Uterus (tissue), 4 donors: ENCODE data around the gene PDLIM5. TPM values are rescaled to one million over a fixed set of nuclear protein-coding genes. Genes with fewer than 3 reads are reported as not detected.

Experiments
- DNase-seq, 2 donors: peaks; one replicate each; pipeline ENCODE4 v3.0.0-alpha.2; 2019 to 2020
- H3K27ac ChIP-seq, 2 donors: fragments of 200-600 bp; sonication (generic); 1 replicate in 1 of 2; 2 replicates in 1 of 2; pipeline ENCODE4 v1.5.1; 2016 to 2018
- H3K27me3 ChIP-seq, 2 donors: fragments of 200-600 bp; sonication (generic); one replicate each; pipeline ENCODE4 v1.5.1; 2018 to 2019; ENCODE audit warnings: control low read depth in 1 of 2
- H3K36me3 ChIP-seq, 2 donors: fragments of 200-600 bp; sonication (generic); one replicate each; pipeline ENCODE4 v1.5.1; 2019; ENCODE audit warnings: control low read depth in 1 of 2
- H3K4me1 ChIP-seq, 2 donors: fragments of 200-600 bp; sonication (generic); one replicate each; pipeline ENCODE4 v1.5.1; 2018 to 2019; ENCODE audit warnings: control low read depth in 1 of 2
- H3K4me3 ChIP-seq, 2 donors: fragments of 200-600 bp; sonication (generic); 1 replicate in 1 of 2; 2 replicates in 1 of 2; pipeline ENCODE4 v1.5.1; 2018 to 2019; ENCODE audit warnings: mild to moderate bottlenecking in 1 of 2
- H3K9me3 ChIP-seq, 2 donors: fragments of 200-600 bp; sonication (generic); one replicate each; pipeline ENCODE4 v1.5.1; 2019; ENCODE audit warnings: control low read depth in 1 of 2
- POLR2A ChIP-seq, 2 donors: fragments of 450-650 bp; IDR thresholded peaks; one replicate each; pipeline ENCODE4 v1.6.1; 2016; ENCODE audit warnings: antibody characterized with exemption in 2 of 2, mild to moderate bottlenecking in 1 of 2, moderate library complexity in 1 of 2
- intact Hi-C: fragments of 100-400 bp; cut with DNase I; formaldehyde crosslinking; loops from one replicate; pipeline ENCODE4 v1.15.1; 2023; ENCODE audit warnings: low total_unique reads
- total RNA-seq, 4 donors: library from RNA; depleted of rRNA in 3 of 4; stranded (reverse); fragments of >200 nt in 3 of 4; gene quantifications; one replicate each; pipeline versions ENCODE4 v1.1.0 to v1.2.4, GENCODE V29; 2014 to 2023
- TF ChIP-seq, protein P1 (sequence below), 4 experiments: fragments of 200-600 bp in 2 of 4; fragments of 450-650 bp in 2 of 4; sonication (generic) in 2 of 4; IDR thresholded peaks; one replicate each; pipeline ENCODE4 v1.5.1; 2016 to 2019; ENCODE audit warnings: antibody characterized with exemption in 4 of 4, mild to moderate bottlenecking in 2 of 4, moderate library complexity in 1 of 4
- donor health status: DM: yes; HTN: yes; CAD: no.

Gene PDLIM5
- total RNA-seq, 4 donors from 2014 or later: 90.8 to 571 (median 351) TPM

DNA sequence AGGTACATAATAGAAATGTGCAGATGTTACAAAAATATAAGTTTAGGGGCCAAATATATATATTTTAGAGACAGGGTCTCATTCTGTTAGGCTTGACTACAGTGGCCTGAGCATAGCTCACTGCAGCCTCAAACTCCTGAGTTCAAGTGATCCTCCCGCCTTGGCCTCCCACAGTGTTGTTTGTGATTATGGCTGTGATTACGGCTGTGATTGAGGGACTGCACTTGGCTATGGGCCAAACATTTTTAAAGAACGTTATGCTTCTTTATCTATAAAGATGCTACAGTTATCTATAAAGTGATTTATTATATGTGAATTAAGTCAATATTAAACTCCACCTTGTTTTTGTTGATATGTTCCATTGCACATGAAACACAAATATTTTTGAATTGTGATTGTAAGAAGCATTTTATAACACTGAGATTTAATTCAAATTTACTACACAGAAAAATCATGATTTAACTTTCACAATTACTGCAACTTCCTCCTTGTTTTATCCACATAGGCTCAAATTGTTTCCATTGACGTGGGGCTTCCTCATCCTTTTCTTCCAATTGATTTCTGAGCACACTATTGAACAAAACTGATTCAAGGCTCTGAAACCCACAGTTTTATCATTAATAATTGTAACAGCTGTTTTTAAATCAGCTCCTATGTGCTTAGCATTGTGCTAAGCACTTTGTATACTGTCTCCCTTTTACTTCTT is 237.6 kb downstream of the PDLIM5 start:
- no peak overlapping the region for H3K4me3 ChIP-seq
- H3K36me3 ChIP-seq: no peaks in the 10 kb centered on the region
- no peak for DNase-seq
- intact Hi-C loops: no loop called here
- H3K9me3 ChIP-seq: no peaks in the 10 kb centered on the region
- no peaks in the 10 kb centered on the region for H3K4me1 ChIP-seq
- no peak overlapping the region for H3K27ac ChIP-seq
- TF ChIP-seq, protein P1, sequence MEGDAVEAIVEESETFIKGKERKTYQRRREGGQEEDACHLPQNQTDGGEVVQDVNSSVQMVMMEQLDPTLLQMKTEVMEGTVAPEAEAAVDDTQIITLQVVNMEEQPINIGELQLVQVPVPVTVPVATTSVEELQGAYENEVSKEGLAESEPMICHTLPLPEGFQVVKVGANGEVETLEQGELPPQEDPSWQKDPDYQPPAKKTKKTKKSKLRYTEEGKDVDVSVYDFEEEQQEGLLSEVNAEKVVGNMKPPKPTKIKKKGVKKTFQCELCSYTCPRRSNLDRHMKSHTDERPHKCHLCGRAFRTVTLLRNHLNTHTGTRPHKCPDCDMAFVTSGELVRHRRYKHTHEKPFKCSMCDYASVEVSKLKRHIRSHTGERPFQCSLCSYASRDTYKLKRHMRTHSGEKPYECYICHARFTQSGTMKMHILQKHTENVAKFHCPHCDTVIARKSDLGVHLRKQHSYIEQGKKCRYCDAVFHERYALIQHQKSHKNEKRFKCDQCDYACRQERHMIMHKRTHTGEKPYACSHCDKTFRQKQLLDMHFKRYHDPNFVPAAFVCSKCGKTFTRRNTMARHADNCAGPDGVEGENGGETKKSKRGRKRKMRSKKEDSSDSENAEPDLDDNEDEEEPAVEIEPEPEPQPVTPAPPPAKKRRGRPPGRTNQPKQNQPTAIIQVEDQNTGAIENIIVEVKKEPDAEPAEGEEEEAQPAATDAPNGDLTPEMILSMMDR (IDR thresholded peaks at IDR 0.05): no peak
- TF ChIP-seq POLR2A (IDR thresholded peaks at IDR 0.05): no peak
- H3K27me3 ChIP-seq: no peaks in the 10 kb centered on the region

DNA sequence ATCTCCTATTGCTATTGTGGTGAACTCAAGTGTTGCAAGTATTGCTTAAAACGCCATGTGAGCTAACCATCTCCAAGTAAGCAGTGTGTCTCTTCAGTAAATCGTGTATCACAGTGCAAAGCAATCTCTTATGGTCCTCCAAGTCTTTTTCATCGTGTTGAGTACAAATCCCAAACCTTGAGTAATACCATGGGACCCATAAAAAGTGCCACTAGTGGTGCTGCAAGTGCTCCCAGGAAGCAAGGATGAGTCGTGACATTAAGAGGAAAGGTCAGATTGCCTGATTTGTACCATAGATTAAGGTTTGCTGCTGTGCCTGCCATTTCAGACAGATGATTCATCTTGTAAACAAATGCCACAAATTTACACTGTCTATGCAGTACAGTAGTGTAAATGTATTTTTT is 239.1 kb downstream of the PDLIM5 start:
- intact Hi-C loops: no loop called here
- H3K27me3 ChIP-seq: no peaks in the 10 kb centered on the region
- H3K27ac ChIP-seq: no peak overlapping the region
- no peaks in the 10 kb centered on the region for H3K36me3 ChIP-seq
- no peaks in the 10 kb centered on the region for H3K4me1 ChIP-seq
- DNase-seq: no peak
- H3K9me3 ChIP-seq: no peaks in the 10 kb centered on the region
- TF ChIP-seq POLR2A (IDR thresholded peaks at IDR 0.05): no peak
- TF ChIP-seq, protein P1 (IDR thresholded peaks at IDR 0.05): no peak
- no peak overlapping the region for H3K4me3 ChIP-seq

DNA sequence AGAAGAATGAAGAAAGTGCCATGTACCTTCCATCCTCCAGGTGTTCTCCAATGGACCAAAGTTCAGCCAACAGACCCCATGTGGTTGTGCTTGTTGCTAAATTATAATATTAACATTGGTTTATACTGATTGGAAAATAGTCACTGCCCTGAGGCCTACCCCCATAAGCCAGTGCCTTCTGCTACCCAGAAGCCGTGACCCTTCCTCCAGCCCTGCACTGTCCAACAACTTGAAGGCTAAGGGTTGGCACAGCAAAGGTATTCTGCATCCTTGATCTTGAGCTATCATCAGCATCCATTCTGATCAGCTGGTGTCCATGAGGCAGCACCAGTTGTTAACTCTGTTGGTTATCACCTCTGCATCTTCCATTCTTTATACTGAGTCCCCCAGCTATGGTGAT is 239.8 kb downstream of the PDLIM5 start:
- Histone ChIP-seq H3K4me1 (no peaks in the 10 kb centered on the region), H3K9me3 (no peaks in the 10 kb centered on the region), H3K27me3 (no peaks in the 10 kb centered on the region), H3K36me3 (no peaks in the 10 kb centered on the region), H3K4me3 (no peak overlapping the region), H3K27ac (no peak overlapping the region)
- no peak for DNase-seq
- TF ChIP-seq POLR2A (IDR thresholded peaks at IDR 0.05): no peak
- TF ChIP-seq, protein P1 (IDR thresholded peaks at IDR 0.05): no peak
- intact Hi-C loops: no loop called here

DNA sequence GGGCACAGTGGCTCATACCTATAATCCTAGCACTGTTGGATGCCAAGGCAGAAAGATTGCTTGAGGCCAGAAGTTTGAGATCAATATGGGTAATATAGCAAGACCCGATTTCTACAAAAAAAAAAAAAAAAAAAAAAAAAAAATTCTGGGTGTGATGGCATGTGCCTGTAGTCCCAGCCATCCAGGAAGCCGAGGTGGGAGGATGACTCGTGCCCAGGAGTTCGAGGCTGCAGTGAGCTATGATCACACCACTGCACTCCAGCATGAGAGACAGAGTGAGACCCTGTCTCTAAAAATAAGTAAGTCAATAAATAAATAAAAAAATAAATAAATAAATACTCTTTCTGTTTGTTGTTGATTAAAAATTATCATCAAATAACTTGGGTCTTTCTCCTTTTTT is 243.6 kb downstream of the PDLIM5 start:
- Histone ChIP-seq H3K9me3 (no peaks in the 10 kb centered on the region), H3K4me1 (no peaks in the 10 kb centered on the region), H3K27ac (no peak overlapping the region), H3K36me3 (no peaks in the 10 kb centered on the region), H3K4me3 (no peak overlapping the region), H3K27me3 (no peaks in the 10 kb centered on the region)
- no peak for DNase-seq
- intact Hi-C loops: no loop called here
- TF ChIP-seq, protein P1 (IDR thresholded peaks at IDR 0.05): no peak
- TF ChIP-seq POLR2A (IDR thresholded peaks at IDR 0.05): no peak

DNA sequence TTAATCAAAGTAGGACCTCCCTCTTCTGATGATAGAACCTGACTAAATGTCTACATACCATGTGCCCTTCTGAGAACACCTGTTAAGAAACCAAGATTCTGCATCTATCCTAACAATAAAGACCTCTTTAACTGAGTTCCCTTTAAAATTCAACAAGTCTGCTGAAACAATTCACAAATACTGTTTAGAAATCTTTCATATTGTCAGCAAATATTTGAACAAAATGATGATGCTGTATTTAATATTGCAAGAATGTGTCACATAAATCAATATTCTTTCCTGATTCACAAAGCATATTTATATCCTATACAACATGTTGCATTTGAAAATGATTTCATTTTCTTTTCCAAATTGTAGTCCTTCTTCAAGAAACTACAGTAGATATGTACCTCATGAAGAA is 246.4 kb downstream of the PDLIM5 start:
- Histone ChIP-seq H3K27me3 (no peaks in the 10 kb centered on the region), H3K4me3 (no peak overlapping the region), H3K36me3 (no peaks in the 10 kb centered on the region), H3K9me3 (no peaks in the 10 kb centered on the region), H3K4me1 (no peaks in the 10 kb centered on the region), H3K27ac (no peak overlapping the region)
- intact Hi-C loops: no loop called here
- TF ChIP-seq POLR2A (IDR thresholded peaks at IDR 0.05): no peak
- TF ChIP-seq, protein P1 (IDR thresholded peaks at IDR 0.05): no peak
- DNase-seq: no peak
